ENCODE results near the gene VPS13D. TPM values are rescaled to one million over a fixed set of nuclear protein-coding genes. Genes with fewer than 3 reads are reported as not detected.

VPS13D gene
- total RNA-seq, 2 experiments from 2014 or later, result 52.6 to 53.3 TPM

- H3K4me1 Mint-ChIP-seq, result peaks cover 27% of the 10 kb centered on the region
- H3K27ac Mint-ChIP-seq, result peak overlapping the region; percentile 23
- POLR2A ChIA-PET, result interaction anchor here (0.8 to 1.4 kb wide), 7 partner anchors 23 to 211 kb away, joined by 3 to 9 read pairs (median 3); partner anchors contain the start of gene DHRS3
- DNase-seq (no peak), ATAC-seq (ENCODE audit: low read depth) (no peak)
- no peaks in the 10 kb centered on the region for H3K27me3 Mint-ChIP-seq
- peaks cover 13% of the 10 kb centered on the region for H3K9me3 Mint-ChIP-seq
- H3K4me3 Mint-ChIP-seq, result no peak overlapping the region
- H3K36me3 Mint-ChIP-seq, result peaks cover 56% of the 10 kb centered on the region
These were observed 178.2 kb downstream of the VPS13D start for GRCh38 chr1:12407962-12408454.

GRCh38 chr1:12408662-12409061, 178.8 kb downstream of the VPS13D start:
- POLR2A ChIA-PET, result interaction anchor here (0.6 to 1.1 kb wide), 3 partner anchors 23 to 112 kb away, joined by 3 read pairs; no protein-coding TSS in a partner anchor
- H3K27ac Mint-ChIP-seq, result no peak overlapping the region

DNA sequence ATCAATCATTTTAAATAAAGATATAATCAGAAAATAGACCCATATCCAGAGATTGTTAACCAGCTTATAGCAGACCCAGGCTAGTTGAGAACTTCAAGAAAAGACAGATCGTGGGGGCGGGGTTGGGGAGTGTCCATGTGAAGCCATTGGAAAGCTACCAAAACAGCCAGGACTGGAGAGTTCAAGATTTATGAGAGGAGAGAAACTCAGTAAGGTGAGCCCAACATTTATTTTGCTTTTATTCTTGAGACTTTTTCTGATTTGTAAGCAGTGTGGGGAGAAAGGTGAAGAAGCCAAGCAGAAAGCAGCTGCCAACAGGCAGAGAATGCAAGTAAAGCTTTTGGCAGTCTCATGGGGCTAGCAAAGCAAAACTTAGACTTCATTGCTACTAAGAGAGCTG, 179.9 kb downstream of the VPS13D start:
- Mint-ChIP-seq H3K4me1 (peaks cover 31% of the 10 kb centered on the region), H3K4me3 (no peak overlapping the region), H3K36me3 (peaks cover 54% of the 10 kb centered on the region), H3K9me3 (peaks cover 14% of the 10 kb centered on the region), H3K27me3 (no peaks in the 10 kb centered on the region), H3K27ac (no peak overlapping the region)
- POLR2A ChIA-PET, result interaction anchor here (0.7 kb wide), 1 partner anchor 206 kb away, joined by 3 read pairs; no protein-coding TSS in a partner anchor
- DNase-seq (no peak), ATAC-seq (ENCODE audit: low read depth) (no peak)

More at GRCh38 chr1:12408662-12409061, 178.8 kb downstream of the VPS13D start:
- ATAC-seq (ENCODE audit: low read depth) (no peak), DNase-seq (no peak)
- Mint-ChIP-seq H3K9me3 (peaks cover 13% of the 10 kb centered on the region), H3K4me3 (no peak overlapping the region), H3K27me3 (no peaks in the 10 kb centered on the region), H3K4me1 (peaks cover 27% of the 10 kb centered on the region), H3K36me3 (peaks cover 56% of the 10 kb centered on the region)

DNA sequence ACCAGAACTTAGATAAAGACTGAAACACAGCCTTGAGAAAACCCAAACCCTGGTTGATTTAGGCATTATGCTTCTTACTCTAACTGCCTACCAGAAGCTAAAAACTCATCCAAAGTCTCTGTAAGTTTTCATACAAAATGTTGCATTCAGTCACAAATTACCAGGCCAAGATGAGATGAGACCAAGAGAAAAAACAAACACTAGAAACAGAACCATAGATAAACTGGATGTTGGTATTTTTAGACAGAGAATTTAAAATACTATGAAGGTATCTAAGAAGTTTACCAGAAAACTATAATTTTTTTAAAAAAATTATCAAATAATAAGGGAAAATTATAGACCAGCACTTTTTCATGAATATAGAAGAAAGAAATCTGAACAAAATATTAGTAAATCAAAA, 180.5 kb downstream of the VPS13D start:
- no peak overlapping the region for H3K4me3 Mint-ChIP-seq
- POLR2A ChIA-PET, result no interaction called here

GRCh38 chr1:12411098-12411497, 181.3 kb downstream of the VPS13D start:
- Mint-ChIP-seq H3K27me3 (no peaks in the 10 kb centered on the region), H3K27ac (peak overlapping the region; percentile 22), H3K4me1 (peaks cover 28% of the 10 kb centered on the region), H3K9me3 (peaks cover 14% of the 10 kb centered on the region), H3K4me3 (no peak overlapping the region), H3K36me3 (peaks cover 62% of the 10 kb centered on the region)
- no peak for DNase-seq
- POLR2A ChIA-PET, result no interaction called here
- no peak for ATAC-seq (ENCODE audit: low read depth)

More for the DNA sequence above, 180.5 kb downstream of the VPS13D start:
- Mint-ChIP-seq H3K27me3 (no peaks in the 10 kb centered on the region), H3K27ac (no peak overlapping the region), H3K9me3 (peaks cover 14% of the 10 kb centered on the region), H3K36me3 (peaks cover 56% of the 10 kb centered on the region), H3K4me1 (peaks cover 33% of the 10 kb centered on the region)
- DNase-seq (no peak), ATAC-seq (ENCODE audit: low read depth) (no peak)

GRCh38 chr1:12411747-12412146, 181.9 kb downstream of the VPS13D start:
- no peaks in the 10 kb centered on the region for H3K27me3 Mint-ChIP-seq
- DNase-seq (no peak), ATAC-seq (ENCODE audit: low read depth) (no peak)
- peaks cover 68% of the 10 kb centered on the region for H3K36me3 Mint-ChIP-seq
- POLR2A ChIA-PET, result no interaction called here
- peaks cover 16% of the 10 kb centered on the region for H3K9me3 Mint-ChIP-seq
- H3K4me3 Mint-ChIP-seq, result no peak overlapping the region
- H3K27ac Mint-ChIP-seq, result no peak overlapping the region
- peaks cover 24% of the 10 kb centered on the region for H3K4me1 Mint-ChIP-seq

DNA sequence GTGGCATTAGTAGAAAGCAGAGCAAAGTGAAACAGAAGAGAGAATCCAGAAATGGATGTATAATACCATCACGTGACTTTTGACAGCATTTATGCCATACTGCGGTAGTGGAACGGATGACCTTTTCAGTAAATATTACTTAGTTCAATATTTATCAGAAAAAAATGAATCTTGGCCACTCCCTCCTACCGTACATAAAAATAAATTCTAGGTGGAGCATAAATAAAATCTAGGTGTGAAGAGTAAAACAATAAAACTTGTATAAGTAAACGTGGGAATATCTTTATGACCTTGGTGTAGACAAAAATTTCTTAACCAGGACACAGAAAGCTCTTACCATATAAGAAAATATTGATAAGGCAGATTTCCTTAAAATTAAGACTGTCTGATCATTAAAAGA, 182.6 kb downstream of the VPS13D start:
- no peak overlapping the region for H3K27ac Mint-ChIP-seq
- no peak overlapping the region for H3K4me3 Mint-ChIP-seq
- peaks cover 16% of the 10 kb centered on the region for H3K9me3 Mint-ChIP-seq
- no peak for DNase-seq
- no peak for ATAC-seq (ENCODE audit: low read depth)
- H3K27me3 Mint-ChIP-seq, result no peaks in the 10 kb centered on the region
- peaks cover 75% of the 10 kb centered on the region for H3K36me3 Mint-ChIP-seq
- peaks cover 17% of the 10 kb centered on the region for H3K4me1 Mint-ChIP-seq
- POLR2A ChIA-PET, result no interaction called here

- H3K27me3 Mint-ChIP-seq, result no peaks in the 10 kb centered on the region
- peaks cover 11% of the 10 kb centered on the region for H3K4me1 Mint-ChIP-seq
- peaks cover 16% of the 10 kb centered on the region for H3K9me3 Mint-ChIP-seq
- no peak overlapping the region for H3K27ac Mint-ChIP-seq
- H3K36me3 Mint-ChIP-seq, result peaks cover 83% of the 10 kb centered on the region
- DNase-seq (no peak), ATAC-seq (ENCODE audit: low read depth) (no peak)
- POLR2A ChIA-PET, result no interaction called here
- no peak overlapping the region for H3K4me3 Mint-ChIP-seq
These were observed 184.0 kb downstream of the VPS13D start for GRCh38 chr1:12413664-12414410.

DNA sequence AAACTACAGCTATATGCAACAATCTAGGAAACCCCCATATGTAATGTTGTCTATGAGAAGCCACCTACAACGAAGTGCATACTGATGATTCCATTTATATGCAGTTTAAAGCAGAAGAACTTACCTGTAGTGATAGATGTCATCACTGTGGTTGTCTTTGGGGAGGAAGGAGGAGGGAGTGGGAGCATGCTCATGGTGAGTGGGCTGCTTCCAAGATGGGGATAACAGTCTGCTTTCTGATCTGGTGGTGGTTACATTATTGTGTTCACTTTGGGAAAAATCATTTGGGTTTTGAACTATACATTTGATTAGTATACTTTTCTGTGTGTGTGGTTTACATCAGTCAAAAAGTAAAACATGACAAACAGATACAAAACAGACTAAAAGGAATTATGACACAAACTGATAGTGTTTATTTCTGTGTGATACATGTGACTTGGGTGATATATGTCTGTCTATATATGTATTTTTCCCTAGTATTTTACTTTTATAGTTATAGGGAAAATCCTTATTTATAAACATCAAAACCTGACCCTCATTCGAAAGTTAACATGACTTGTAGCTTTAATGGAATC, 184.7 kb downstream of the VPS13D start:
- H3K4me3 Mint-ChIP-seq, result no peak overlapping the region
- DNase-seq (no peak), ATAC-seq (ENCODE audit: low read depth) (no peak)
- peaks cover 87% of the 10 kb centered on the region for H3K36me3 Mint-ChIP-seq
- H3K27ac Mint-ChIP-seq, result peak overlapping the region; percentile 11
- H3K4me1 Mint-ChIP-seq, result peaks cover 9% of the 10 kb centered on the region
- peaks cover 16% of the 10 kb centered on the region for H3K9me3 Mint-ChIP-seq
- POLR2A ChIA-PET, result no interaction called here
- H3K27me3 Mint-ChIP-seq, result no peaks in the 10 kb centered on the region

DNA sequence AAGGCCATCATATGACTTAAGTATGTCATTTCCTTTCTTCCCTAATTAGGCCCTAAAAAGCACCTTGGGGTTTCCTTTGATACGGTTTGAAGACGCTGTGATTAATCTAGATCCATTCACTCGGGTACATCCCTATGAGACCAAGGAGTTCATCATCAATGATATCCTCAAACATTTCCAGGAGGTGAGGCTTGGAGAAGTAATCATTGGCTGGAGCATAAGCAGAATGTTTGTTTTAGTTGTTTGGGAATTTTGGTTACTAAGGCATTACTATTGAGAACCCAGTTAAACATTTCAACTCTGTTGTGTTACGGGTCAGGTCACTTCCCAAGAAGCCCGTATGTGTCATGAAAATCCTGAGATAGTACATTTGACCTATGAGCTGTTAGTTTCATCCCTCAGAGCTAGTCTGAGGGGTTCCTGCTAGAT, 185.2 kb downstream of the VPS13D start:
- no peak overlapping the region for H3K27ac Mint-ChIP-seq
- H3K27me3 Mint-ChIP-seq, result no peaks in the 10 kb centered on the region
- peaks cover 10% of the 10 kb centered on the region for H3K4me1 Mint-ChIP-seq
- no peak for ATAC-seq (ENCODE audit: low read depth)
- POLR2A ChIA-PET, result interaction anchor here (0.9 kb wide), 1 partner anchor 19 kb away, joined by 4 read pairs; no protein-coding TSS in a partner anchor
- peaks cover 87% of the 10 kb centered on the region for H3K36me3 Mint-ChIP-seq
- no peak for DNase-seq
- no peak overlapping the region for H3K4me3 Mint-ChIP-seq
- H3K9me3 Mint-ChIP-seq, result peaks cover 11% of the 10 kb centered on the region

DNA sequence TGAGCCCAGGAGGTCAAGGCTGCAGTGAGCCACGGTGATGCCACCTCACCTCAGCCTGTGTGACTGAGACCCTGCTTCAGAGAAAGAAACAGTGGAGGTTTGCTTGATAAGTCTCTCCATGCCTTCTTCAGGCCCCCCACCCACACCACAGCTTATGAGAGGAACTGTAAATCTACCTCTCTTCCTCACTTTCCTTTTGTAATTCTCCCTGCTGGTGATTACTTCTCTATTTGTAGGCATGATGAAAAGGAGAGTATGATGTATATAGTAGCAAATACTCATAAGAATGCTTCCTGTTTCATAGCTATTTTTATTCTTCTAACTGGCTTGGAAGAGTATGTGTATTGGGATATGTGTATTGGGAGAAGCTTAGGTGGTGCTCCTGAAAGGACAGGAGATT, 186.3 kb downstream of the VPS13D start:
- H3K9me3 Mint-ChIP-seq, result peaks cover 9% of the 10 kb centered on the region
- H3K4me1 Mint-ChIP-seq, result peaks cover 12% of the 10 kb centered on the region
- ATAC-seq (ENCODE audit: low read depth) (no peak), DNase-seq (no peak)
- H3K36me3 Mint-ChIP-seq, result peaks cover 83% of the 10 kb centered on the region
- no peak overlapping the region for H3K4me3 Mint-ChIP-seq
- POLR2A ChIA-PET, result interaction anchor here (0.9 to 1.1 kb wide), 3 partner anchors 9 to 202 kb away, joined by 3 to 4 read pairs (median 4); partner anchors contain the start of gene DHRS3
- H3K27me3 Mint-ChIP-seq, result no peaks in the 10 kb centered on the region
- H3K27ac Mint-ChIP-seq, result no peak overlapping the region

- peaks cover 12% of the 10 kb centered on the region for H3K4me1 Mint-ChIP-seq
These were observed 186.9 kb downstream of the VPS13D start for GRCh38 chr1:12416744-12417143.

GRCh38 chr1:12417389-12417788, 187.6 kb downstream of the VPS13D start:
- no peak for ATAC-seq (ENCODE audit: low read depth)
- POLR2A ChIA-PET, result interaction anchor here (1.0 kb wide), 1 partner anchor 17 kb away, joined by 3 read pairs; no protein-coding TSS in a partner anchor
- H3K9me3 Mint-ChIP-seq, result peaks cover 3% of the 10 kb centered on the region
- H3K36me3 Mint-ChIP-seq, result peaks cover 83% of the 10 kb centered on the region
- H3K27me3 Mint-ChIP-seq, result no peaks in the 10 kb centered on the region
- H3K4me1 Mint-ChIP-seq, result peaks cover 12% of the 10 kb centered on the region
- H3K27ac Mint-ChIP-seq, result peak overlapping the region; percentile 3
- no peak for DNase-seq
- no peak overlapping the region for H3K4me3 Mint-ChIP-seq

More at GRCh38 chr1:12416744-12417143, 186.9 kb downstream of the VPS13D start:
- POLR2A ChIA-PET, result interaction anchor here (1.0 to 1.1 kb wide), 2 partner anchors 18 to 201 kb away, joined by 3 read pairs; partner anchors contain the start of gene DHRS3
- H3K27me3 Mint-ChIP-seq, result no peaks in the 10 kb centered on the region
- no peak for DNase-seq
- no peak overlapping the region for H3K27ac Mint-ChIP-seq
- ATAC-seq (ENCODE audit: low read depth), result no peak
- peaks cover 8% of the 10 kb centered on the region for H3K9me3 Mint-ChIP-seq
- no peak overlapping the region for H3K4me3 Mint-ChIP-seq
- peaks cover 83% of the 10 kb centered on the region for H3K36me3 Mint-ChIP-seq

Measured in activated naive CD8-positive, alpha-beta T cell treated with anti-CD3 and anti-CD28 coated beads, Interleukin-2, amount 10 ng/mL, durations not matched to agents 7 days and 5 days (primary cell).